Sciatic nerve (tissue), 2 donors: ENCODE data around the gene TMEM69. TPM values are rescaled to one million over a fixed set of nuclear protein-coding genes. Genes with fewer than 3 reads are reported as not detected.
"Not testable (repeated sequence)": the region's sequence is repeated elsewhere in the genome, so short reads cannot be mapped to it uniquely, and the experiment has no call there.

Source experiments
- ATAC-seq: fragments of 200-7000 bp; cut with Tn5 transposase; one replicate; pipeline ENCODE4 v1.9.1; 2020; ENCODE audit warnings: mild to moderate bottlenecking, moderate library complexity
- DNase-seq: peaks from one replicate; pipeline ENCODE4 v3.0.0-alpha.2; 2020; ENCODE audit warnings: low spot score
- intact Hi-C: fragments of 100-400 bp; cut with DNase I; formaldehyde crosslinking; loops from one replicate; pipeline ENCODE4 v1.14.2; 2022
- total RNA-seq: library from RNA; stranded (reverse); fragmentation: NEBNext Ultra II Directional; extraction: Animal tissue kit (Norgen Biotek cat#: 25700); gene quantifications from one replicate; pipeline ENCODE4 v1.2.1, GENCODE V29; 2021
- donor health status: DM: no; HTN: no; CAD: no.
- donor health status: DM: no; HTN: no; CAD: no.

Gene TMEM69
- total RNA-seq, 1 donor from 2014 or later = 14.0 TPM

GRCh38 chr1:45674478-45674877, 13.5 kb upstream of the TMEM69 start:
- no peak for ATAC-seq
- intact Hi-C loops = no loop called here
- DNase-seq = no peak

- ATAC-seq, intact Hi-C loops, DNase-seq: not testable (repeated sequence)
Observed at GRCh38 chr1:45676553-45676952, 11.4 kb upstream of the TMEM69 start.

- no peak for ATAC-seq
- DNase-seq = no peak
- intact Hi-C loops = no loop called here
Observed at GRCh38 chr1:45677751-45678245, 10.2 kb upstream of the TMEM69 start.

GRCh38 chr1:45678489-45678888, 9.5 kb upstream of the TMEM69 start:
- intact Hi-C loops = no loop called here
- ATAC-seq (no peak), DNase-seq (no peak)

- intact Hi-C loops = no loop called here
- DNase-seq (no peak), ATAC-seq (no peak)
Observed at GRCh38 chr1:45679123-45679522, 8.9 kb upstream of the TMEM69 start.

- ATAC-seq (no peak), DNase-seq (no peak)
- intact Hi-C loops = no loop called here
Observed at GRCh38 chr1:45682942-45683341, 5.0 kb upstream of the TMEM69 start.

GRCh38 chr1:45684402-45684801, 3.6 kb upstream of the TMEM69 start:
- DNase-seq (no peak), ATAC-seq (no peak)
- intact Hi-C loops = no loop called here

- no peak for ATAC-seq
- no peak for DNase-seq
- intact Hi-C loops = no loop called here
Observed at GRCh38 chr1:45685308-45686014, 2.5 kb upstream of the TMEM69 start.

- DNase-seq (peak; percentile 88), ATAC-seq (peak; percentile 0)
- intact Hi-C loops = no loop called here
Observed at GRCh38 chr1:45686015-45686287, 2.0 kb upstream of the TMEM69 start.

GRCh38 chr1:45686288-45687013, 1.5 kb upstream of the TMEM69 start, which contains the start of gene GPBP1L1:
Gene GPBP1L1 (minus strand): TSS chr1:45686533. CDS start chr1:45659087, 27,446 bp downstream.
- peak; percentile 99 for DNase-seq
- peak; percentile 96 for ATAC-seq
- intact Hi-C loops = no loop called here

GRCh38 chr1:45687014-45687753, 797 bp upstream of the TMEM69 start:
- ATAC-seq (peak; percentile 97), DNase-seq (peak; percentile 97)
- intact Hi-C loops = no loop called here

- DNase-seq, intact Hi-C loops: not testable (repeated sequence)
Observed at GRCh38 chr1:45693811-45694210, 5.8 kb downstream of the TMEM69 start.

GRCh38 chr1:45694823-45695222, 6.8 kb downstream of the TMEM69 start:
- intact Hi-C loops = no loop called here
- no peak for ATAC-seq
- DNase-seq = no peak

More at GRCh38 chr1:45693811-45694210, 5.8 kb downstream of the TMEM69 start:
- not testable (repeated sequence) for ATAC-seq

GRCh38 chr1:45704637-45705036, 16.7 kb downstream of the TMEM69 start:
- no peak for ATAC-seq
- intact Hi-C loops = no loop called here
- DNase-seq = no peak

GRCh38 chr1:45713711-45714110, 25.7 kb downstream of the TMEM69 start:
- intact Hi-C loops = no loop called here
- no peak for DNase-seq
- no peak for ATAC-seq

- DNase-seq (no peak), ATAC-seq (no peak)
- intact Hi-C loops = no loop called here
Observed at GRCh38 chr1:45716700-45717099, 28.7 kb downstream of the TMEM69 start.

GRCh38 chr1:45717386-45717785, 29.4 kb downstream of the TMEM69 start:
- DNase-seq, ATAC-seq, intact Hi-C loops: not testable (repeated sequence)

GRCh38 chr1:45718289-45718688, 30.3 kb downstream of the TMEM69 start:
- intact Hi-C loops = no loop called here
- DNase-seq (no peak), ATAC-seq (no peak)

GRCh38 chr1:45721207-45721606, 33.2 kb downstream of the TMEM69 start:
- DNase-seq (no peak), ATAC-seq (no peak)
- intact Hi-C loops = no loop called here

GRCh38 chr1:45722809-45723208, 34.8 kb downstream of the TMEM69 start:
- intact Hi-C loops = no loop called here
- DNase-seq (no peak), ATAC-seq (no peak)
